OCI-LY1 (cell line): ENCODE data around the gene PTPRM.

Source experiments
- CTCF ChIP-seq: fragments of 200-600 bp; sonication (generic), shearing (Covaris generic); IDR thresholded peaks from 2 replicates; pipeline ENCODE4 v1.5.1; 2017; ENCODE audit warnings: mild to moderate bottlenecking, antibody characterized with exemption, low read length, moderate library complexity, mixed read lengths
- EZH2 ChIP-seq: fragments of 200-600 bp; sonication (generic), shearing (Covaris generic); IDR thresholded peaks from 2 replicates; pipeline ENCODE4 v1.8.0; 2017; ENCODE audit warnings: borderline replicate concordance, mixed run types, mild to moderate bottlenecking, antibody characterized with exemption, low read length, moderate library complexity, mixed read lengths

GRCh38 chr18:7793100-7793499 is 226.0 kb downstream of the PTPRM start:
- TF ChIP-seq CTCF (no peak), EZH2 (no peak)
